ENCODE measurements around the gene CLEC2D.
"Not testable (repeated sequence)": the region's sequence is repeated elsewhere in the genome, so short reads cannot be mapped to it uniquely, and the experiment has no call there.

The CLEC2D gene

GRCh38 chr12:9660046-9660445 lies 9.5 kb upstream of the CLEC2D start:
- no peak for DNase-seq

DNA sequence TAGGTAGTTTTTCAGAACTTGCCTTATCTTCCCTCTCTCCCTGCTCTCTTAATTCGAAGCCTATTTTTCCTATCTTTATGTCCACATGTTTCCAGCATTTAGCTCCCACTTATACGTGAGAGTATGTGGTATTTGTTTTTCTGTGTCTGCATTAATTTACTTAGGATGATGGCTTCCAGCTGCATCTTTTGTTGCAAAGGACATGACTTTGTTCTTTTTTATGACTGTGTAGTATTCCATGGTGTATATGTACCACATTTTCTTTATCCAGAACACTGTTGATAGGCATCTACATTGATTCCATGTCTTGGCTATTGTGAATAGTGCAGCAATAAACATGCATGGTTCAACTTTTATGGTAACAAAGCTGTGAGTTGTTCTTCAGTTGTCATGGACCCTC lies 7.8 kb upstream of the CLEC2D start:
- no peak for DNase-seq

- DNase-seq = no peak
Measured at GRCh38 chr12:9662488-9662887, 7.0 kb upstream of the CLEC2D start.

DNA sequence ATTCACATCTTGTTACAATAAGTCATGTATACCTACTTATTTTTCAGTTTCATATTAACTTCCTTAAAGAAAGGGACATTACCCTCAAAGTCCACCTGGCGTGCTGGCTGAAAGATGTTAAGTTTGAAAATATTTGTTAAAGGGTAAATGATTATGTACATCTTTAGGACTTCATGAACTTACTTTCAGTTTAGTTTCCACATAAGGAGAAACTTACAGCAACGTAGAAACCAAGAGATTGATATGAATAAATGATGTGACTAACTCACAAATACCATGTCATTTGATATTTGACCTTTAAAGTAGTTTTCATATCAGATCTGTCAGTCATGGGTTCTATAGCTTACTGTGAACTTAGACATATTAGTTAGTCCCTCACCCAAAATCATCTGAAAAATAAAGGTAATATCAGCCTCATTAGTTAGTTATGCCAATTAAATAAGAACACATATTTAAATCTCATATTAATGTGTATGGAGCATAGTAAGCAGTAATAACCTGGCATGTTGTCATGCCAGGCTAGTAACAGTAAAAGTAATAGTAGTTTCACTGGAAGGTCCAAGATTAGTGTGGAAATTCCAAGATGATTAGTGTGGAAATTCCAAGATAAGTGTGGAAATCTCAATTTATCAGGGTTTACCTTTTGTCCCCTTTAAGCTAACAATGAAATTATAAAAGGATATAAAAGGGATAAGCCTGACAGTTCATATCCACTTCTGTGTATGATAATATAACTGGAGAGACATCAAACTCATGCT lies 1.9 kb upstream of the CLEC2D start:
- DNase-seq = no peak

GRCh38 chr12:9668161-9669018 lies 1.1 kb upstream of the CLEC2D start:
- DNase-seq = no peak

- DNase-seq = no peak
Measured at GRCh38 chr12:9669019-9669326, 540 bp upstream of the CLEC2D start.

GRCh38 chr12:9672340-9672739 lies 2.8 kb downstream of the CLEC2D start:
- not testable (repeated sequence) for DNase-seq

DNA sequence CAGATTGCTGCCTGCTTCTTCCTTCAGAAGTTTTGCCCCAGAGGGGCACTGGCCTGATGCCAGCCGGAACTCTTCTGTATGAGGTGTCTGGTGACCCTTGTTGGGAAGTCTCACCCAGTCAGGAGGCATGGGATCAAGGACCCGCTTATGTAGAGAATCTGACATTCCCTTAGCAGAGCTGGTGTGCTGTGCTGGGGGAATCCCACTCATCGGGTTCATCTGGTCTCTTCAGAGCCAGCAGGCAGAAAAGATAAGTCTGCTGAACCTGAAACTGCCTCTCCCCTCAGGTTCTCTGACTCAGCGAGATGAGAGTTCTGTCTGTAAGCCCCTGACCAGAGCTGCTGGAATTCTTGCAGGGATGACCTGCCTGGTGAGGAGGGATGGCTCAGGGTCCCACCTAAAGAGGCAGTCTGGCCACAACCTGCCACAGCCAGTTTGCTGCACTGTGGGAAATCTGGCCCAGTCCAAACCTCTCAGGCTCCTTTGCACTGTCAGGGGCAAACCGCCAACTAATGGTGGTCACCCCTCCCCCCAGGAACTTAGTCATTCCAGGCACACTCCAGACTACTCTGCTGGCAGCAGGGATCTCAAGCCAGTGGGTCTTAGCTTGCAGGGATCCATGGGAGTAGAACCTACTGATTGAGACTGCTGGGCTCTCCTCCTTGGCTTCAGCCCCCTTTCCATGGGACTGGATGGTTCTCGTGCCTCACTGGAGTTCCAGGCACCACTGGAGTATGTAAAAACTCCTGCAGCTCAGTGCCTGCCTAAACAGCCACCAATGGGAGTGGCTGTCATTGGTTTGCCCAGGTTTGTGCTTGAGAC lies 4.1 kb downstream of the CLEC2D start:
- DNase-seq = peak; percentile 30 to 57 (median 52)

- DNase-seq = peak in 4 of 6 experiments; percentile 40 to 64 (median 44)
Measured at GRCh38 chr12:9674226-9674590, 4.7 kb downstream of the CLEC2D start.

DNA sequence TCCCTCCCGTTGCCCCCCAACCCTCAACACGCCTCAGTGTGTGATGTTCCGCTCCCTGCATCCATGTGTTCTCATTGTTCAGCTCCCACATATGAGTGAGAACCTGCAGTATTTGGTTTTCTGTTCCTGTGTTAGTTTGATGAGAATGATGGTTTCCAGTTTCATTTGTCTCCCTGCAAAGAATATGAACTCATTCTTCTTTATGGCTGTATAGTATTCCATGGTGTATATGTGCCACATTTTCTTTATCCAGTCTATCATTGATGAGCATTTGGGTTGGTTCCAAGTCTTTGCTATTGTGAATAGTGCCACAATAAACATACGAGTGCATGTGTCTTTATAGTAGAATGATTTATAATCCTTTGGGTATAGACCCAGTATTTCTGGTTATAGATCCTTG lies 13.0 kb downstream of the CLEC2D start:
- DNase-seq = not testable (repeated sequence)

DNA sequence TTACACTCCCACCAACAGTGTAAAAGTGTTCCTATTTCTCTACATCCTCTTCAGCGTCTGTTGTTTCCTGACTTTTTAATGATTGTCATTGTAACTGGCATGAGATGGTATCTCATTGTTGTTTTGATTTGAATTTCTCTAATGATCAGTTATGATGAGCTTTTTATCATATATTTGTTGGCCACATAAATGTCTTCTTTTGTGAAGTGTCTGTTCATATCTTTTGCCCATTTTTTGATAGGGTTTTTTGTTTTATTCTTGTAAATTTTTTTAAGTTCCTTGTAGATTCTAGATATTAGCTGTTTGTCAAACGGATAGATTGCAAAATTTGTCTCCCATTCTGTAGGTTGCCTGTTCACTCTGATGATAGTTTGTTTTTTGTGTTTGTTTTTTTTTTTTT lies 13.4 kb downstream of the CLEC2D start:
- not testable (repeated sequence) for DNase-seq

GRCh38 chr12:9685366-9685765 lies 15.9 kb downstream of the CLEC2D start:
- not testable (repeated sequence) for DNase-seq

DNA sequence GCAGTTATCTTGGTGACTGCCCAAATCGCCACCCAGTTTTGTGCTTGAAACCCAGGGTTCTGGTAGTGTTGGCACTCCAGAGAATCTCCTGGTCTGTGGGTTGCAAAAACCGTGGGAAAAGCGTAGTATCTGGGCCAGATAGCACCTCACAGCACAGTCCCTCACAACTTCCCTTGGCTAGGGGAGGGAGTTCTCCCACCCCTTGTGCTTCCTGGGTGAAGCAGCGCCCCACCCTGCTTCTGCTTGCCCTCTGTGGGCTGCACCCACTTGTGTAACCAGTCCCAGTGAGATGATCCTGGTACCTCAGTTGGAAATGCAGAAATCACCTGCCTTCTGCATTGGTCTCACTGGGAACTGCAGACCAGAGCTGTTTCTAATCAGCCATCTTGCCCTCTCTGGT lies 16.4 kb downstream of the CLEC2D start:
- DNase-seq = no peak

DNA sequence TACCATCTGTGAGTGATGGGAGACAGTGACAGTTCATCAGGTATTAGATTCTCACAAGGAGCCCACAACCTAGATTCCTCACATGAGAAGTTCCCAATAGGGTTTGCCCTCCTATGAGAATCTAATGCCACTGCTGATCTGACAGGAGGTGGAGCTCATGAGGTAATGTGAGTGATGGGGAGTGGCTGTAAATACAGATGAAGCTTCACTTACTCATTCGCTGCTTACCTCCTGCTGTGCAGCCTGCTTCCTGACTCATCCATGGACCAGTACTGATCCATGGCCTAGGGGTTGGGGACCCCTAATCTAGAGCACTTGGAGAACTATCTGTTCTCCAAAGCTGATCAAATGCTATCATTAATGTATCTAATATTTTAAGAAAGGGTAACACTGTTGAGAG lies 17.7 kb downstream of the CLEC2D start:
- no peak for DNase-seq

- DNase-seq = no peak
Measured at GRCh38 chr12:9692909-9693308, 23.4 kb downstream of the CLEC2D start.

DNA sequence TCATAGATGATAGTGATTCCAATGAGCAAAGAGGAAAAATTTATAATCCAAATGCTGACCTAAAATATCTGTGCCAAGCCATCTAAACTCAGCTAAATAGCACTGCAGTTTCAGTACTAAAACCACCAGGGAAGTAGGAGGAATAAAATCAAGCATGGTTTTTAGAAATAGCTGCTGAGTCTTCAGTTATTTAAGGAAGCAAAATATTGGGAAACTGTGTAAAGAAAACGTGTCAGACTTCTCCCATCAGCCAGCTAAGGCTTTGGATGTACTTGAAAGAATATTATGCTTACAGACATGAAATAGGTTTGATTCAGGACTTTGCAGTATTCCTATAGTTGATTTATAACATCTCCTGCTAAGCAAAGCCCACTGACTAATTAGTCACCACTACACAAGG lies 24.7 kb downstream of the CLEC2D start:
- no peak for DNase-seq

GRCh38 chr12:9695150-9695549 lies 25.6 kb downstream of the CLEC2D start:
- not testable (repeated sequence) for DNase-seq

GRCh38 chr12:9695661-9696060 lies 26.1 kb downstream of the CLEC2D start:
- not testable (repeated sequence) for DNase-seq

GRCh38 chr12:9697619-9698018 lies 28.1 kb downstream of the CLEC2D start:
- DNase-seq = no peak

DNA sequence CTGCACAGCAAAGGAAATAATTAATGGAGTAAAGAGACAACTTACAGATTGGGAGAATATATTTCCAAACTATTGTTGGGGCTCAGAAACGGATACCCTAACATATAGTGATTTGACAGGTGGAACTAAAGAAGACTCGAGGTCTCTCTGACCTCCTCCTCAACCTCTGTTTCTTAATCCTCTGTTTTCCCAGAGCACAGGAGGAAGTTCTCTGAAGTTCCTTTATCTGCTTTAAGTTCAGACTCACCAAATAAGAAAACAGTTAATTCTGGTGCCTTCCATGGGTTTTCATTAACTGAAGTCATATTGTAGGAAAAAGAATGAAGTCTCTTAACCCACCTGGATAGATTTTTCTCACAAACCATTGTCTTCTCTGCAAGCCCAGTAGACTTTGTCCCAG lies 29.2 kb downstream of the CLEC2D start:
- no peak for DNase-seq

DNA sequence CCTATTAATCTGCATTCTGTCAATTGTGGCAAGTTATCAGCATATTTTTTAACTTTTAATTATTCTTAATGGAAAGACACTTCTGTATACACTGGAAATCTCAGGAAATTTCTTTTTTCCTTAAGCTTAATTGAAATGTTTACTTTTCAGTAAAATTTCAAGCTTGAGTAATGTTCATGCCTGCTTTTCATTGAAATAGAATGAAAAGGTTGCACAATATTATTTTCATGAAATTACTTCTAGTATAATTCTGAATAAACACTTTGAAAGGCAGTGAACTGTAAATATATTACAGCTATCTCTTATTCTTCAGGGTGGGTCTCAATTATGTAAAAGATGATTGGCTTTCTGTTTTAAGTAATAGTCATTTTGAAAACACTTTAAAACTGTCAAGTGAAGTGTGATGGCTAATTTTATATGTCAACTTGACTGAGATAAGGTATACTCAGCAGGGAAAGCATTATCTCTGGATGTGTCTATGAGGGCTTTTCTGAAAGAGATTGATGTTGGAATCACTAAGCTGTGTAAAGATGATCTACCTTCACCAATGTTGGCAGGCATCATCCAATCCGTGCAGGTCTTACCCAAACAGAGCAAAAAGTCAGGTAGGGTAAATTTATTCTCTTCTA lies 29.9 kb downstream of the CLEC2D start:
- no peak for DNase-seq

GRCh38 chr12:9699898-9700605 lies 30.5 kb downstream of the CLEC2D start:
- no peak for DNase-seq

DNA sequence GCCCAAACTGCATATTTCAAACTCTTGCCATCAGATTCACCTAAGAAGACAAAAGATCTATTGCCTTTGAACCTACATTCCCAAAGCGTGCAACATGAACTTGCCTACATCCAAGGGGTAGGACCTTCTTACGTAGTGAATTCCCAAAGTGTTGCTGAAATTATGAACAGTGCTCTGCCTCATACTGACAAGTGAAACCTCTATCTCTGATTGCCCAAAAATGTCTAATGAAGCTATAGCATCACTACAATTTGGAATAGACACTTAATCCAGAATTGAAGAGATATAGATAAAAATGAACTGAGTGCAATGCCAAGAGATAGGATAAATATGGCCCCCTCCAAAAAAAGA lies 31.1 kb downstream of the CLEC2D start:
- DNase-seq = no peak

All from stimulated activated naive CD4-positive, alpha-beta T cell (primary cell).